ENCODE data around the gene APBB2. TPM values are rescaled to one million over a fixed set of nuclear protein-coding genes. Genes with fewer than 3 reads are reported as not detected.

The APBB2 gene
- total and polyA plus RNA-seq, 2 of the 4 experiments (the other 2 are of a cell fraction), result 47.9 to 75.5 TPM

GRCh38 chr4:40832175-40832574 lies 382.2 kb downstream of the APBB2 start:
- no peak overlapping the region for H3K4me2 ChIP-seq (ENCODE audit: low read depth, low read length)
- no peak overlapping the region for H2BK5ac ChIP-seq (ENCODE audit: low read depth, low read length, poor library complexity, severe bottlenecking)
- H3K9me1 ChIP-seq (ENCODE audit: insufficient read depth, low read length), result peaks cover 13% of the 10 kb centered on the region; the same call in 1 of the 2 replicates
- no peak overlapping the region for H2AK9ac ChIP-seq (replicated peaks; ENCODE audit: low read depth, low read length, poor library complexity)
- H3K27ac ChIP-seq (ENCODE audit: insufficient read depth, low read length), result no peak overlapping the region
- no peak overlapping the region for H3K9ac ChIP-seq (ENCODE audit: low read depth, low read length)
- 93% methylated on average over 3 of the region's 11 CpGs; no CpG with 5 or more reads in 1 of the 2 experiments for WGBS, 2 experiments (ENCODE audit: extremely low coverage in 2 of 2, insufficient read length in 1 of 2)
- no TSS peak for BruUV-seq (replicated peaks)
- H2AFZ ChIP-seq (replicated peaks; ENCODE audit: low read length, poor library complexity), result no peak overlapping the region
- TF ChIP-seq RCOR1 (IDR thresholded peaks at IDR 0.05; ENCODE audit: insufficient replicate concordance, low read length), result no peak
- TF ChIP-seq BHLHE40 (IDR thresholded peaks at IDR 0.05; ENCODE audit: low read depth, low read length), result no peak
- no peak for TF ChIP-seq CHD1 (IDR thresholded peaks at IDR 0.05; ENCODE audit: low read depth, low read length)
- TF ChIP-seq RFX5 (IDR thresholded peaks at IDR 0.05; ENCODE audit: low read depth, low read length), result no peak
- TF ChIP-seq MXI1 (IDR thresholded peaks at IDR 0.05; ENCODE audit: borderline replicate concordance, low read depth, low read length), result no peak
- no peaks in the 10 kb centered on the region for H4K20me1 ChIP-seq (ENCODE audit: insufficient read depth, low read length)
- no peak overlapping the region for H2AK5ac ChIP-seq (ENCODE audit: low read depth, low read length)
- no peak for ATAC-seq (ENCODE audit: low read depth)
- H3K23ac ChIP-seq (ENCODE audit: low read depth, low read length), result no peak overlapping the region
- H3K18ac ChIP-seq (ENCODE audit: low read depth, low read length), result no peak overlapping the region
- ChIA-PET CTCF (no interaction called here), POLR2A (ENCODE audit: unreplicated experiment) (no interaction called here)
- DNase-seq, result no peak
- no peak overlapping the region for H2BK120ac ChIP-seq (ENCODE audit: low read depth, low read length)
- no peak overlapping the region for H2BK20ac ChIP-seq (ENCODE audit: low read depth, low read length)
- peaks cover 8% of the 10 kb centered on the region; the same call in 1 of the 2 replicates for H3K36me3 ChIP-seq (ENCODE audit: control insufficient read depth, insufficient read depth, low read length)
- dilution Hi-C loops (cut with HindIII; ENCODE audit: low sequenced_read_pairs, unreplicated experiment), result no loop called here
- H3K27me3 ChIP-seq (ENCODE audit: control insufficient read depth, insufficient read depth, low read length), result no peaks in the 10 kb centered on the region
- H3K4ac ChIP-seq (ENCODE audit: low read depth, low read length), result no peak overlapping the region
- no peak overlapping the region for H4K8ac ChIP-seq (ENCODE audit: low read depth in 2 of 2, low read length in 2 of 2)
- H4K91ac ChIP-seq (ENCODE audit: insufficient read depth, low read depth, low read length), result no peak overlapping the region
- H3K4me1 ChIP-seq (ENCODE audit: control insufficient read depth, insufficient read depth, low read length), result no peaks in the 10 kb centered on the region
- H3K14ac ChIP-seq (replicated peaks; ENCODE audit: low read depth, low read length), result no peak overlapping the region
- intact Hi-C loops (cut with micrococcal nuclease), result no loop called here
- no peak overlapping the region for H3K56ac ChIP-seq (ENCODE audit: extremely low read depth, insufficient read depth, low read length)
- no peak overlapping the region for H4K5ac ChIP-seq (ENCODE audit: low read depth, low read length)
- H2BK15ac ChIP-seq (ENCODE audit: low read depth, low read length), result no peak overlapping the region
- H3K9me3 ChIP-seq (ENCODE audit: control insufficient read depth, insufficient read depth, low read length), result no peaks in the 10 kb centered on the region
- H3K4me3 ChIP-seq (ENCODE audit: insufficient read depth, low read depth, low read length), result no peak overlapping the region
- in situ Hi-C loops (cut with MboI; ENCODE audit: low sequenced_read_pairs), result no loop called here
- H3K79me1 ChIP-seq (ENCODE audit: low read depth in 1 of 2, low read length in 2 of 2), result no peaks in the 10 kb centered on the region

Data from IMR-90 (cell line).